Esophagus muscularis mucosa (tissue), 4 donors: Measurements from ENCODE around the gene DMRTC1B. TPM values are rescaled to one million over a fixed set of nuclear protein-coding genes. Genes with fewer than 3 reads are reported as not detected.
"Not testable (repeated sequence)": the region's sequence is repeated elsewhere in the genome, so short reads cannot be mapped to it uniquely, and the experiment has no call there.

Source experiments
- DNase-seq: peaks from one replicate; pipeline ENCODE4 v3.0.0-alpha.2; 2017; ENCODE audit errors: extremely low spot score
- H3K27ac ChIP-seq, 4 donors: fragments of 200-600 bp; sonication (generic); replicated peaks in 1 of 4; 1 replicate in 3 of 4; 2 replicates in 1 of 4; pipeline ENCODE4 v1.5.1; 2016 to 2019; ENCODE audit warnings: mild to moderate bottlenecking in 1 of 4
- H3K27me3 ChIP-seq, 4 donors: fragments of 200-600 bp; sonication (generic); one replicate each; pipeline versions ENCODE4 v1.5.1 to v1.6.0; 2016 to 2019
- H3K36me3 ChIP-seq, 4 donors: fragments of 200-600 bp; sonication (generic); one replicate each; pipeline ENCODE4 v1.5.1; 2016 to 2019
- H3K4me1 ChIP-seq, 4 donors: fragments of 200-600 bp; sonication (generic); one replicate each; pipeline ENCODE4 v1.5.1; 2016 to 2019
- H3K4me3 ChIP-seq, 4 donors: fragments of 200-600 bp; sonication (generic); 1 replicate in 2 of 4; 2 replicates in 2 of 4; pipeline ENCODE4 v1.5.1; 2016 to 2019; ENCODE audit warnings: mild to moderate bottlenecking in 4 of 4, moderate library complexity in 1 of 4
- H3K9me3 ChIP-seq, 4 donors: fragments of 200-600 bp; sonication (generic); 1 replicate in 3 of 4; 2 replicates in 1 of 4; pipeline ENCODE4 v1.5.1; 2016 to 2019
- WGBS: methylation state at CpG from one replicate; pipeline ENCODE4 v1.1.5; 2018; 5-methylcytosine and 5-hydroxymethylcytosine counted together
- intact Hi-C: fragments of 100-400 bp; cut with DNase I; formaldehyde crosslinking; loops from one replicate; pipeline ENCODE4 v1.15.1; 2023
- small RNA-seq, 3 donors: library from RNA; depleted of rRNA; stranded (forward); fragments of <200 nt; gene quantifications; one replicate each; pipeline ENCODE3, GENCODE V24; 2016
- total RNA-seq, 4 donors: library from RNA; depleted of rRNA; stranded (reverse); fragments of >200 nt; gene quantifications; one replicate each; pipeline versions ENCODE4 v1.1.0 to v1.2.1, GENCODE V29; 2016

The DMRTC1B gene
- total RNA-seq, 4 donors from 2014 or later = not detected

DNA sequence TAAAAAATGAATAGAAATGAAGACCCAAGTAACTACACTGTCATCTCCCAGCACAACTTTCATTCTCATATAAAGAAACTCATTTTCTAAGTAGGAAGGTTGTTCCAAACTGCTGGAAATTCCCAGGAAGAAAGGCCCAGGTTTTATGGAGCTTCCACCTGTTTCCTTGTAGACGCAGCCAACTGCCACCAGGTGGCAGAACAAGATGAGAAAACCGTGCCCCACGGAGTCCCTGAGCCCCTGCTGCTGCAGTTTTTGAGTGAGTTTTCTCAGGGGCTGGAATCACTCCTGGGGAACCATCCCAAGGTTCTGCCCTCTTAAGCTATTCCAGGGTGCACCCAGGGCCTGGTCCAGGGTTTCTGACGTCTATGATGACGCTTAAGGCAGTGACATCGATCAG lies 7.3 kb downstream of the DMRTC1B start:
- WGBS = no CpG with 5 or more reads among the region's 6 CpGs
- intact Hi-C loops, H3K4me1 ChIP-seq, H3K9me3 ChIP-seq, H3K27ac ChIP-seq, H3K36me3 ChIP-seq, DNase-seq, H3K4me3 ChIP-seq, H3K27me3 ChIP-seq: not testable (repeated sequence)

DNA sequence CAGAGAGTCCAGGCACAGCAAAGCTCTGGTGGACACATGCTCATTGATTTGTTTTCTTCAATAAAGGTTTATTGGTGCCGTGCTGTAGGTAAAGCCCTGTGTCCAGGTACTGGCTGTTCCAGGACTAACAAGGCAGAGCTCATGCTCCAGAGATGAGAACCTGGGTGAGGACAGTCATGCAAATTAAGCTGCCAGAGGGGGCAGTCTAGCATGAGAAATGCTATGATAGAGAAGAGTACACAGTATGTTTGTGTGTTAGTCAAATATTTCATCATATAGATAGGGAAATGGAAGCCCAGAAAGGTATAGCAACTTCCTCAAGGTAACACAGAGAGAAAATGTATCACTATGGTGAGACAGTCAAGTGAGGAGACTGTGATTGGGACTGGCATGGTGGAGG lies 11.5 kb downstream of the DMRTC1B start:
- intact Hi-C loops, H3K4me3 ChIP-seq, H3K27me3 ChIP-seq, H3K4me1 ChIP-seq, H3K27ac ChIP-seq, DNase-seq, H3K36me3 ChIP-seq, H3K9me3 ChIP-seq: not testable (repeated sequence)
- no CpG with 5 or more reads among the region's 1 CpG for WGBS

DNA sequence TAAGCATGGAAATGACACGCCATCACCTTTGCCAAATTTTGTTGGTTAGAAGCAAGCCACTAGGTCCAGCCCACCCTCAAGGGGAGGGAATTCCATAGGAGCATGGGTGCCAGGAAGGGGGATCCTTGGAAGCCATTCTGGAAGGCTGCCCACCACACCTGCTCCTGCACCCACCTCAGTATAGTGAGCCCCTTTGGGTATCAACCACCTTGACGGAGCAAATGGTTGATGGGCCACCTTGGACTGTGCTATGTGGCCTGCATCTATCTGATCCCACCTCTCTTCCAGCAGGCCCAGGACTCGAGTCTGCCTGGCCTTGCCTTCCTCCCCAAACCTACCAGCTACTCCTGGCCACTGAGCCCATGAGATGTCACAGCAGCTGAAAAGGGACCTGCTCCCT lies 13.7 kb downstream of the DMRTC1B start:
- H3K36me3 ChIP-seq, DNase-seq, H3K9me3 ChIP-seq, intact Hi-C loops, H3K4me3 ChIP-seq, H3K4me1 ChIP-seq, H3K27me3 ChIP-seq, H3K27ac ChIP-seq: not testable (repeated sequence)
- WGBS = no CpG with 5 or more reads among the region's 3 CpGs

DNA sequence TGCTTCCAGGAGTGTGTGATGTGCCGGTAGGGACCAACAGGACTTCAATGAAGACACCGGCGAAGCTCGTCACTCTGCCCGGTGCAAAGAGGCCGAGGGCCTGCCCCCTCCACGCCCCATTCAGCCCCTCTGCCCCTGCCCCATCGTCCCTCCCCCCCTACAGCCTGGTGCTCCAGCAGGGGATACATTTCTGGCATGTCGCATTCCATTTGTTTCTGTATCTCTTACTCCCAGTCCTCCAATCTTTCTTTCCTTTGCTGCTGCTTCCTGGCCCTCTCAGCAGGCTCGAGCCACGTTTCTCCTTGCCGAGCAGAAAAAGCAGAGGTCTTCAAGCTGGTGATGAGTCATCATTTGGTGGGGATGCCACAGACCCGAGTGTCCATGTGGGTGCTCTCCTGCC lies 31.4 kb downstream of the DMRTC1B start, which contains the start of gene FAM236D:
Gene FAM236D, minus strand, starts transcription at position 101 of the 400 bp plus-strand sequence. Its CDS starts 100 bp downstream, at position 1.
- intact Hi-C loops, DNase-seq, H3K27ac ChIP-seq, H3K36me3 ChIP-seq, H3K4me1 ChIP-seq, H3K9me3 ChIP-seq, H3K27me3 ChIP-seq, H3K4me3 ChIP-seq: not testable (repeated sequence)
- no CpG with 5 or more reads among the region's 13 CpGs for WGBS

DNA sequence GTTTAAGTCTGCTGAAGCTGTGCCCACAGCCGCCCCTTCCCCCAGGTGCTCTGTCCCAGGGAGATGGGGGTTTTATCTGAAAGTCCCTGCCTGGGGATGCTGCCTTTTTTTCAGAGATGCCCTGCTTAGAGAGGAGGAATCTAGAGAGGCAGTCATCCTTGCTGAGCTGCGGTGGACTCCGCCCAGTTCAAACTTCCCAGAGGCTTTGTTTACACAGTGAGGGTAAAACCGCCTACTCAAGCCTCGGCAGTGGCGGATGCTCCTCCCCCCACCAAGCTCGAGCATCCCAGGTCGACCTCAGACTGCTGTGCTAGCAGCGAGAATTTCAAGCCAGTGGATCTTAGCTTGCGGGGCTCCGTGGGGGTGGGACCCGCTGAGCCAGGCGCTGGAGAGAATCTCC lies 54.0 kb downstream of the DMRTC1B start:
- H3K27me3 ChIP-seq, H3K27ac ChIP-seq, H3K4me1 ChIP-seq, intact Hi-C loops, DNase-seq, H3K9me3 ChIP-seq, H3K4me3 ChIP-seq, H3K36me3 ChIP-seq: not testable (repeated sequence)
- no CpG with 5 or more reads among the region's 13 CpGs for WGBS

DNA sequence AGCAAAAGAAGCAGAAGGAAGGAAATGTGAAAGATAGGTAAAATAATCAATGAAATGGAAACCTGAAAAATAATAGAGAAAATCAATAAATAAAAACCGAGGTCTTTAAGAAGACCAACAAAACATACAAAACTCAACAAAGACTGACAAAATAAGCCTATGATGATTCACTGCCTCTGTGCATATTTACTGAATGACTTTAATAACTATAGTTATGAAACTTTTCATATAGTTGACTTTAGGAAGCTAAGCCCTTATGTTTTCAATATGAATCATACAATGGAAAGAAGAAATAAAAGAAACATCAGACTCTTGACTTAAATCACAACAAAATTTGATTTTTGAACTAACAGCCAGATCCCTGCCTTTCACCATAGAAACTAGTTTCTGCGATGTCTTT lies 60.8 kb downstream of the DMRTC1B start:
- H3K27ac ChIP-seq, intact Hi-C loops, H3K4me1 ChIP-seq, H3K36me3 ChIP-seq, H3K27me3 ChIP-seq, H3K4me3 ChIP-seq, DNase-seq, H3K9me3 ChIP-seq: not testable (repeated sequence)
- no CpG with 5 or more reads among the region's 2 CpGs for WGBS

DNA sequence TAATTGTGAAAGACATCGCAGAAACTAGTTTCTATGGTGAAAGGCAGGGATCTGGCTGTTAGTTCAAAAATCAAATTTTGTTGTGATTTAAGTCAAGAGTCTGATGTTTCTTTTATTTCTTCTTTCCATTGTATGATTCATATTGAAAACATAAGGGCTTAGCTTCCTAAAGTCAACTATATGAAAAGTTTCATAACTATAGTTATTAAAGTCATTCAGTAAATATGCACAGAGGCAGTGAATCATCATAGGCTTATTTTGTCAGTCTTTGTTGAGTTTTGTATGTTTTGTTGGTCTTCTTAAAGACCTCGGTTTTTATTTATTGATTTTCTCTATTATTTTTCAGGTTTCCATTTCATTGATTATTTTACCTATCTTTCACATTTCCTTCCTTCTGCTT lies 106.2 kb downstream of the DMRTC1B start:
- H3K27ac ChIP-seq, H3K4me1 ChIP-seq, H3K4me3 ChIP-seq, H3K9me3 ChIP-seq, H3K36me3 ChIP-seq, intact Hi-C loops, H3K27me3 ChIP-seq, DNase-seq: not testable (repeated sequence)
- no CpG with 5 or more reads among the region's 2 CpGs for WGBS

DNA sequence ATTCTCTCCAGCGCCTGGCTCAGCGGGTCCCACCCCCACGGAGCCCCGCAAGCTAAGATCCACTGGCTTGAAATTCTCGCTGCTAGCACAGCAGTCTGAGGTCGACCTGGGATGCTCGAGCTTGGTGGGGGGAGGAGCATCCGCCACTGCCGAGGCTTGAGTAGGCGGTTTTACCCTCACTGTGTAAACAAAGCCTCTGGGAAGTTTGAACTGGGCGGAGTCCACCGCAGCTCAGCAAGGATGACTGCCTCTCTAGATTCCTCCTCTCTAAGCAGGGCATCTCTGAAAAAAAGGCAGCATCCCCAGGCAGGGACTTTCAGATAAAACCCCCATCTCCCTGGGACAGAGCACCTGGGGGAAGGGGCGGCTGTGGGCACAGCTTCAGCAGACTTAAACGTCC lies 113.0 kb downstream of the DMRTC1B start:
- H3K36me3 ChIP-seq, intact Hi-C loops, H3K9me3 ChIP-seq, H3K4me1 ChIP-seq, H3K4me3 ChIP-seq, H3K27ac ChIP-seq, H3K27me3 ChIP-seq, DNase-seq: not testable (repeated sequence)
- WGBS = no CpG with 5 or more reads among the region's 14 CpGs

Small RNAs within 50 kb of the gene (small RNA-seq; reads per million reads assigned to genes)
- gene RNU1-112P = 0 reads per million in 3 donors

Other genes starting within 250 kb of the DMRTC1B start
- 10 to 100 TPM; 19.2 to 23.3 (median 22.0) TPM for gene HDAC8, start 204.0 kb upstream of the DMRTC1B start, total RNA-seq
- gene PHKA1, start 62.6 kb upstream of the DMRTC1B start, total RNA-seq = 10 to 100 TPM in 1 of 4 donors, 1 to 10 TPM in 3; 6.0 to 10.7 (median 8.0) TPM
- gene FAM236B, start 5.8 kb downstream of the DMRTC1B start, total RNA-seq = not detected
- not detected for gene FAM236D, start 31.3 kb downstream of the DMRTC1B start, total RNA-seq
- not detected for gene FAM236C, start 135.7 kb downstream of the DMRTC1B start, total RNA-seq
- gene FAM236A, start 161.3 kb downstream of the DMRTC1B start, total RNA-seq = not detected
- not detected for gene DMRTC1, start 166.9 kb downstream of the DMRTC1B start, total RNA-seq
- gene PABPC1L2B, start 226.0 kb downstream of the DMRTC1B start, total RNA-seq = not detected